DND-41 (cell line): ENCODE measurements around the gene LRATD1.

ENCODE experiments used
- EZH2 ChIP-seq: IDR thresholded peaks from 3 replicates; pipeline ENCODE4 v1.6.1; 2012; ENCODE audit warnings: borderline replicate concordance, low read depth, mild to moderate bottlenecking, moderate library complexity, low read length, inconsistent platforms; ENCODE audit not compliant: severe bottlenecking
- TF ChIP-seq, protein P1 (sequence below): IDR thresholded peaks from 2 replicates; pipeline ENCODE4 v1.5.1; 2012; ENCODE audit warnings: borderline replicate concordance, low read length, moderate library complexity, mild to moderate bottlenecking; ENCODE audit not compliant: poor library complexity, severe bottlenecking; ENCODE audit errors: extremely low read depth

- no peak for TF ChIP-seq EZH2
- TF ChIP-seq, protein P1, sequence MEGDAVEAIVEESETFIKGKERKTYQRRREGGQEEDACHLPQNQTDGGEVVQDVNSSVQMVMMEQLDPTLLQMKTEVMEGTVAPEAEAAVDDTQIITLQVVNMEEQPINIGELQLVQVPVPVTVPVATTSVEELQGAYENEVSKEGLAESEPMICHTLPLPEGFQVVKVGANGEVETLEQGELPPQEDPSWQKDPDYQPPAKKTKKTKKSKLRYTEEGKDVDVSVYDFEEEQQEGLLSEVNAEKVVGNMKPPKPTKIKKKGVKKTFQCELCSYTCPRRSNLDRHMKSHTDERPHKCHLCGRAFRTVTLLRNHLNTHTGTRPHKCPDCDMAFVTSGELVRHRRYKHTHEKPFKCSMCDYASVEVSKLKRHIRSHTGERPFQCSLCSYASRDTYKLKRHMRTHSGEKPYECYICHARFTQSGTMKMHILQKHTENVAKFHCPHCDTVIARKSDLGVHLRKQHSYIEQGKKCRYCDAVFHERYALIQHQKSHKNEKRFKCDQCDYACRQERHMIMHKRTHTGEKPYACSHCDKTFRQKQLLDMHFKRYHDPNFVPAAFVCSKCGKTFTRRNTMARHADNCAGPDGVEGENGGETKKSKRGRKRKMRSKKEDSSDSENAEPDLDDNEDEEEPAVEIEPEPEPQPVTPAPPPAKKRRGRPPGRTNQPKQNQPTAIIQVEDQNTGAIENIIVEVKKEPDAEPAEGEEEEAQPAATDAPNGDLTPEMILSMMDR, result no peak
These were observed 43.0 kb downstream of the LRATD1 start for GRCh38 chr2:14675489-14675888.
